Neural crest cell (in vitro differentiated cells): ENCODE measurements around the gene PRPH2. TPM values are rescaled to one million over a fixed set of nuclear protein-coding genes. Genes with fewer than 3 reads are reported as not detected.

Experiments used
- DNase-seq: peaks from one replicate; pipeline ENCODE4 v3.0.0; 2021; ENCODE audit warnings: low read depth, mixed read lengths, low spot score
- H3K27ac Mint-ChIP-seq: one replicate; pipeline ENCODE4 v1.8.0; 2021; ENCODE audit warnings: mild to moderate bottlenecking, mixed read lengths; ENCODE audit not compliant: unreplicated experiment
- H3K27me3 Mint-ChIP-seq: 2 replicates; pipeline ENCODE4 v1.8.0; 2021; ENCODE audit warnings: low read depth, mild to moderate bottlenecking, mixed read lengths
- H3K36me3 Mint-ChIP-seq: 2 replicates; pipeline ENCODE4 v1.8.0; 2021; ENCODE audit warnings: low read depth, mild to moderate bottlenecking, mixed read lengths
- H3K4me1 Mint-ChIP-seq: 2 replicates; pipeline ENCODE4 v1.8.0; 2021; ENCODE audit warnings: mixed read lengths
- H3K4me3 Mint-ChIP-seq: one replicate; pipeline ENCODE4 v1.8.0; 2021; ENCODE audit warnings: mild to moderate bottlenecking, mixed read lengths
- H3K9me3 Mint-ChIP-seq: 2 replicates; pipeline ENCODE4 v1.8.0; 2021; ENCODE audit warnings: mixed read lengths
- CTCF ChIP-seq: fragments of 200-600 bp; sonication (generic); conservative IDR thresholded peaks from 2 replicates; pipeline ENCODE4 v1.5.0; 2021; ENCODE audit warnings: antibody characterized with exemption, mild to moderate bottlenecking
- total RNA-seq: library from RNA; stranded (reverse); gene quantifications from 2 replicates; pipeline ENCODE4 v1.2.1, GENCODE V29; 2021

The PRPH2 gene
- total RNA-seq, 1 donor from 2014 or later, result not detected

GRCh38 chr6:42726026-42726425, 3.6 kb upstream of the PRPH2 start:
- TF ChIP-seq CTCF, result no peak
- DNase-seq, result no peak
- Mint-ChIP-seq H3K36me3 (no peaks in the 10 kb centered on the region), H3K9me3 (no peaks in the 10 kb centered on the region), H3K4me1 (no peaks in the 10 kb centered on the region), H3K4me3 (no peak overlapping the region), H3K27ac (no peak overlapping the region), H3K27me3 (peaks cover 27% of the 10 kb centered on the region)

GRCh38 chr6:42724825-42725224, 2.4 kb upstream of the PRPH2 start:
- Mint-ChIP-seq H3K9me3 (no peaks in the 10 kb centered on the region), H3K27ac (no peak overlapping the region), H3K4me1 (no peaks in the 10 kb centered on the region), H3K4me3 (no peak overlapping the region), H3K36me3 (no peaks in the 10 kb centered on the region), H3K27me3 (peaks cover 39% of the 10 kb centered on the region)
- no peak for DNase-seq
- no peak for TF ChIP-seq CTCF

GRCh38 chr6:42720739-42721138, 1.7 kb downstream of the PRPH2 start:
- no peaks in the 10 kb centered on the region for H3K4me1 Mint-ChIP-seq

GRCh38 chr6:42715871-42716270, 6.5 kb downstream of the PRPH2 start:
- Mint-ChIP-seq H3K36me3 (no peaks in the 10 kb centered on the region), H3K4me1 (no peaks in the 10 kb centered on the region), H3K27me3 (peaks cover 13% of the 10 kb centered on the region), H3K27ac (no peak overlapping the region), H3K9me3 (peaks cover 7% of the 10 kb centered on the region), H3K4me3 (no peak overlapping the region)
- TF ChIP-seq CTCF, result no peak
- no peak for DNase-seq

More at GRCh38 chr6:42720739-42721138, 1.7 kb downstream of the PRPH2 start:
- H3K4me3 Mint-ChIP-seq, result no peak overlapping the region
- no peak overlapping the region for H3K27ac Mint-ChIP-seq
- H3K36me3 Mint-ChIP-seq, result no peaks in the 10 kb centered on the region
- H3K9me3 Mint-ChIP-seq, result no peaks in the 10 kb centered on the region
- peaks cover 39% of the 10 kb centered on the region for H3K27me3 Mint-ChIP-seq
- TF ChIP-seq CTCF, result no peak
- DNase-seq, result no peak

- no peaks in the 10 kb centered on the region for H3K36me3 Mint-ChIP-seq
- peaks cover 11% of the 10 kb centered on the region for H3K9me3 Mint-ChIP-seq
- H3K27ac Mint-ChIP-seq, result no peak overlapping the region
- no peak for TF ChIP-seq CTCF
- H3K4me3 Mint-ChIP-seq, result no peak overlapping the region
- H3K4me1 Mint-ChIP-seq, result peaks cover 7% of the 10 kb centered on the region
- no peak for DNase-seq
- no peaks in the 10 kb centered on the region for H3K27me3 Mint-ChIP-seq
These were observed 8.2 kb downstream of the PRPH2 start for GRCh38 chr6:42714098-42714761.
